Endometrium (tissue), 2 donors: ENCODE results near the gene NTMT1.
"Not testable (repeated sequence)": the region's sequence is repeated elsewhere in the genome, so short reads cannot be mapped to it uniquely, and the experiment has no call there.

Experiments
- FAIRE-seq: peaks from 2 replicates; lab custom pipeline; 2012; peaks lifted over from hg19 to GRCh38; lab: Jason Lieb, UNC
- donor health status: control.
- donor health status: control.

NTMT1 gene

GRCh38 chr9:129615407-129616285 is 10.3 kb upstream of the NTMT1 start:
- no peak for FAIRE-seq

GRCh38 chr9:129617167-129617566 is 8.8 kb upstream of the NTMT1 start:
- FAIRE-seq, result no peak

GRCh38 chr9:129619787-129620668 is 5.9 kb upstream of the NTMT1 start:
- FAIRE-seq, result no peak

- no peak for FAIRE-seq
Observed at GRCh38 chr9:129620669-129621295, 5.2 kb upstream of the NTMT1 start, which contains the start of gene C9orf50. TSS of gene C9orf50 (minus strand) at chr9:129621101. CDS start at chr9:129620574, 527 bp downstream.

- no peak for FAIRE-seq
Observed at GRCh38 chr9:129623331-129623730, 2.6 kb upstream of the NTMT1 start.

GRCh38 chr9:129624168-129624759 is 1.7 kb upstream of the NTMT1 start:
- no peak for FAIRE-seq

GRCh38 chr9:129624947-129625346 is 1.0 kb upstream of the NTMT1 start:
- no peak for FAIRE-seq

- FAIRE-seq, result no peak
Observed at GRCh38 chr9:129626625-129627284, 792 bp downstream of the NTMT1 start.

GRCh38 chr9:129627556-129628440 is 1.8 kb downstream of the NTMT1 start:
- FAIRE-seq, result no peak

- FAIRE-seq, result no peak
Observed at GRCh38 chr9:129628709-129629108, 2.7 kb downstream of the NTMT1 start.

- no peak for FAIRE-seq
Observed at GRCh38 chr9:129629251-129629820, 3.4 kb downstream of the NTMT1 start.

GRCh38 chr9:129630967-129631673 is 5.2 kb downstream of the NTMT1 start:
- no peak for FAIRE-seq

- no peak for FAIRE-seq
Observed at GRCh38 chr9:129631674-129632129, 5.7 kb downstream of the NTMT1 start.

GRCh38 chr9:129632460-129632859 is 6.5 kb downstream of the NTMT1 start:
- FAIRE-seq, result no peak

GRCh38 chr9:129633207-129633606 is 7.2 kb downstream of the NTMT1 start:
- FAIRE-seq, result no peak

- no peak for FAIRE-seq
Observed at GRCh38 chr9:129633848-129634247, 7.9 kb downstream of the NTMT1 start.

GRCh38 chr9:129635099-129636065 is 9.4 kb downstream of the NTMT1 start:
- no peak for FAIRE-seq

GRCh38 chr9:129636343-129636742 is 10.4 kb downstream of the NTMT1 start:
- FAIRE-seq, result not testable (repeated sequence)
